ENCODE results near the gene SLC46A3. TPM values are rescaled to one million over a fixed set of nuclear protein-coding genes. Genes with fewer than 3 reads are reported as not detected.

The SLC46A3 gene, protein sequence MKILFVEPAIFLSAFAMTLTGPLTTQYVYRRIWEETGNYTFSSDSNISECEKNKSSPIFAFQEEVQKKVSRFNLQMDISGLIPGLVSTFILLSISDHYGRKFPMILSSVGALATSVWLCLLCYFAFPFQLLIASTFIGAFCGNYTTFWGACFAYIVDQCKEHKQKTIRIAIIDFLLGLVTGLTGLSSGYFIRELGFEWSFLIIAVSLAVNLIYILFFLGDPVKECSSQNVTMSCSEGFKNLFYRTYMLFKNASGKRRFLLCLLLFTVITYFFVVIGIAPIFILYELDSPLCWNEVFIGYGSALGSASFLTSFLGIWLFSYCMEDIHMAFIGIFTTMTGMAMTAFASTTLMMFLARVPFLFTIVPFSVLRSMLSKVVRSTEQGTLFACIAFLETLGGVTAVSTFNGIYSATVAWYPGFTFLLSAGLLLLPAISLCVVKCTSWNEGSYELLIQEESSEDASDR
- total RNA-seq, result 5.1 TPM

GRCh38 chr13:28718543-28719226 is at the start of gene SLC46A3:
Gene SLC46A3 (minus strand): TSS chr13:28718970. CDS start chr13:28717998, 972 bp downstream.

GRCh38 chr13:28658796-28659620 is 59.8 kb downstream of the SLC46A3 start, which contains the start of gene POMP:
Gene POMP (plus strand): TSS chr13:28659130. CDS start chr13:28659185, 55 bp downstream.

Small RNAs within 50 kb of the gene (small RNA-seq; reads per million reads assigned to genes)
- gene RNU6-53P, result not detected

Other genes with a start within 250 kb of the SLC46A3 start
- 17.3 TPM for gene FLT1, start 223.8 kb downstream of the SLC46A3 start, total RNA-seq
- 65.7 TPM for gene POMP, start 59.8 kb downstream of the SLC46A3 start, total RNA-seq
- gene MTUS2, start 101.4 kb upstream of the SLC46A3 start, total RNA-seq, result 19.4 TPM